Caco-2 (cell line): ENCODE data around the gene IMPG2. TPM values are rescaled to one million over a fixed set of nuclear protein-coding genes. Genes with fewer than 3 reads are reported as not detected.

Experiments
- BruUV-seq: library from RNA; stranded (reverse); fragments of 400-500 nt; replicated peaks from 2 replicates; lab custom pipeline; 2021; lab: Mats Ljungman, UMichigan
- CTCF ChIA-PET: fragments of 300-600 bp; sonication (Branson Sonifier 250); formaldehyde crosslinking; loops from one replicate; lab custom pipeline; 2022; ENCODE audit warnings: antibody characterized with exemption; lab: Charles Lee
- POLR2A ChIA-PET: fragments of 300-600 bp; sonication (Branson Sonifier 250); formaldehyde crosslinking; loops from one replicate; lab custom pipeline; 2022; ENCODE audit warnings: antibody characterized with exemption; lab: Charles Lee
- DNase-seq, 2 experiments: peaks; one replicate each; pipeline versions ENCODE4 v3.0.0 to v3.0.0-alpha.2; 2020 to 2022
- H3K27me3 ChIP-seq: replicated peaks from 2 replicates; pipeline ENCODE4 v1.6.0; 2011; ENCODE audit warnings: low read length; ENCODE audit not compliant: control insufficient read depth, insufficient read depth
- H3K36me3 ChIP-seq: 2 replicates; pipeline ENCODE4 v1.5.1; 2011; ENCODE audit warnings: low read length; ENCODE audit not compliant: control insufficient read depth, insufficient read depth
- H3K4me1 ChIP-seq: fragments of 250-450 bp; sonication (Bioruptor Pico); 2 replicates; pipeline ENCODE4 v1.5.1; 2020; ENCODE audit warnings: mild to moderate bottlenecking
- H3K4me3 ChIP-seq: 2 replicates; pipeline ENCODE4 v1.5.1; 2011; ENCODE audit warnings: low read depth, mild to moderate bottlenecking, control low read depth, low read length
- H3K9me3 ChIP-seq: fragments of 250-450 bp; sonication (Bioruptor Pico); 2 replicates; pipeline ENCODE4 v1.5.1; 2020; ENCODE audit warnings: mild to moderate bottlenecking, moderate library complexity
- H3K27ac Mint-ChIP-seq: one replicate; pipeline ENCODE4 v1.8.0; 2022; ENCODE audit warnings: mixed read lengths; ENCODE audit not compliant: unreplicated experiment
- H3K27me3 Mint-ChIP-seq: one replicate; pipeline ENCODE4 v1.8.0; 2022; ENCODE audit warnings: mixed read lengths; ENCODE audit not compliant: insufficient read depth, unreplicated experiment
- H3K36me3 Mint-ChIP-seq: one replicate; pipeline ENCODE4 v1.8.0; 2022; ENCODE audit warnings: mild to moderate bottlenecking, mixed read lengths; ENCODE audit not compliant: insufficient read depth, unreplicated experiment
- H3K4me1 Mint-ChIP-seq: one replicate; pipeline ENCODE4 v1.8.0; 2022; ENCODE audit warnings: low read depth, mixed read lengths; ENCODE audit not compliant: unreplicated experiment
- H3K4me3 Mint-ChIP-seq: one replicate; pipeline ENCODE4 v1.8.0; 2022; ENCODE audit warnings: mild to moderate bottlenecking, moderate library complexity, mixed read lengths; ENCODE audit not compliant: unreplicated experiment
- H3K9me3 Mint-ChIP-seq: one replicate; pipeline ENCODE4 v1.8.0; 2022; ENCODE audit warnings: mixed read lengths; ENCODE audit not compliant: unreplicated experiment
- CTCF ChIP-seq, 2 experiments: fragments of 200-600 bp in 1 of 2; IDR thresholded peaks; 1 replicate in 1 of 2; 2 replicates in 1 of 2; pipeline versions ENCODE4 v1.5.1 to v1.8.0; 2011 to 2022; ENCODE audit warnings: antibody characterized with exemption in 1 of 2, control low read depth in 1 of 2, inconsistent platforms in 1 of 2, low read depth in 1 of 2, low read length in 1 of 2, mild to moderate bottlenecking in 1 of 2, moderate library complexity in 1 of 2; ENCODE audit not compliant: insufficient read depth in 1 of 2, severe bottlenecking in 1 of 2, unreplicated experiment in 1 of 2
- intact Hi-C: fragments of 100-400 bp; cut with micrococcal nuclease; formaldehyde crosslinking; loops from one replicate; pipeline ENCODE4 v1.10.0; 2022; ENCODE audit not compliant: unreplicated experiment
- total RNA-seq: library from RNA; stranded (reverse); gene quantifications from 2 replicates; pipeline ENCODE4 v1.2.3, GENCODE V29; 2022

Gene IMPG2
- total RNA-seq, 1 experiment from 2014 or later = not detected

- no peak overlapping the region for H3K4me3 Mint-ChIP-seq
- TF ChIP-seq CTCF (IDR thresholded peaks at IDR 0.05; ENCODE audit: insufficient read depth in 1 of 2, low read depth in 1 of 2, low read length in 1 of 2, severe bottlenecking in 1 of 2, unreplicated experiment in 1 of 2) = no peak
- Histone ChIP-seq H3K9me3 (no peaks in the 10 kb centered on the region), H3K4me3 (no peak overlapping the region), H3K36me3 (no peaks in the 10 kb centered on the region), H3K27me3 (no peaks in the 10 kb centered on the region), H3K4me1 (no peaks in the 10 kb centered on the region)
- DNase-seq = no peak
- BruUV-seq = no TSS peak
- CTCF ChIA-PET = no interaction called here
- H3K36me3 Mint-ChIP-seq = no peaks in the 10 kb centered on the region
- peaks cover 10% of the 10 kb centered on the region for H3K9me3 Mint-ChIP-seq
- no peaks in the 10 kb centered on the region for H3K4me1 Mint-ChIP-seq
- POLR2A ChIA-PET = no interaction called here
- no peak overlapping the region for H3K27ac Mint-ChIP-seq
- intact Hi-C loops = no loop called here
- H3K27me3 Mint-ChIP-seq = no peaks in the 10 kb centered on the region
Observed at GRCh38 chr3:101185341-101185740, 135.0 kb downstream of the IMPG2 start.

- POLR2A ChIA-PET = no interaction called here
- intact Hi-C loops = no loop called here
Observed at GRCh38 chr3:101184111-101184510, 136.3 kb downstream of the IMPG2 start.

GRCh38 chr3:101183151-101183550 lies 137.2 kb downstream of the IMPG2 start:
- no peaks in the 10 kb centered on the region for H3K9me3 Mint-ChIP-seq
- CTCF ChIA-PET = no interaction called here
- no peak for TF ChIP-seq CTCF (IDR thresholded peaks at IDR 0.05; ENCODE audit: insufficient read depth in 1 of 2, low read depth in 1 of 2, low read length in 1 of 2, severe bottlenecking in 1 of 2, unreplicated experiment in 1 of 2)
- Histone ChIP-seq H3K36me3 (no peaks in the 10 kb centered on the region), H3K9me3 (no peaks in the 10 kb centered on the region), H3K27me3 (no peaks in the 10 kb centered on the region), H3K4me1 (no peaks in the 10 kb centered on the region), H3K4me3 (no peak overlapping the region)
- H3K27me3 Mint-ChIP-seq = no peaks in the 10 kb centered on the region
- no peak for DNase-seq
- no peaks in the 10 kb centered on the region for H3K4me1 Mint-ChIP-seq
- no TSS peak for BruUV-seq
- intact Hi-C loops = no loop called here
- POLR2A ChIA-PET = no interaction called here
- H3K27ac Mint-ChIP-seq = no peak overlapping the region
- H3K36me3 Mint-ChIP-seq = no peaks in the 10 kb centered on the region
- no peak overlapping the region for H3K4me3 Mint-ChIP-seq

More at GRCh38 chr3:101184111-101184510, 136.3 kb downstream of the IMPG2 start:
- Histone ChIP-seq H3K36me3 (no peaks in the 10 kb centered on the region), H3K4me1 (no peaks in the 10 kb centered on the region), H3K9me3 (no peaks in the 10 kb centered on the region), H3K27me3 (no peaks in the 10 kb centered on the region), H3K4me3 (no peak overlapping the region)
- no TSS peak for BruUV-seq
- DNase-seq = no peak
- no peaks in the 10 kb centered on the region for H3K4me1 Mint-ChIP-seq
- peaks cover 7% of the 10 kb centered on the region for H3K9me3 Mint-ChIP-seq
- CTCF ChIA-PET = no interaction called here
- TF ChIP-seq CTCF (IDR thresholded peaks at IDR 0.05; ENCODE audit: insufficient read depth in 1 of 2, low read depth in 1 of 2, low read length in 1 of 2, severe bottlenecking in 1 of 2, unreplicated experiment in 1 of 2) = no peak
- H3K36me3 Mint-ChIP-seq = no peaks in the 10 kb centered on the region
- H3K27me3 Mint-ChIP-seq = no peaks in the 10 kb centered on the region
- no peak overlapping the region for H3K27ac Mint-ChIP-seq
- H3K4me3 Mint-ChIP-seq = no peak overlapping the region
